HG03196 (cell line): ENCODE data around the gene SIK3.
"Not testable (repeated sequence)": the region's sequence is repeated elsewhere in the genome, so short reads cannot be mapped to it uniquely, and the experiment has no call there.

ENCODE experiments used
- ATAC-seq: cut with Tn5 transposase; IDR thresholded peaks from one replicate; pipeline ENCODE4 v1.9.1; 2021; ENCODE audit not compliant: unreplicated experiment

SIK3 gene

GRCh38 chr11:117050121-117050520 lies 48.1 kb downstream of the SIK3 start:
- not testable (repeated sequence) for ATAC-seq

DNA sequence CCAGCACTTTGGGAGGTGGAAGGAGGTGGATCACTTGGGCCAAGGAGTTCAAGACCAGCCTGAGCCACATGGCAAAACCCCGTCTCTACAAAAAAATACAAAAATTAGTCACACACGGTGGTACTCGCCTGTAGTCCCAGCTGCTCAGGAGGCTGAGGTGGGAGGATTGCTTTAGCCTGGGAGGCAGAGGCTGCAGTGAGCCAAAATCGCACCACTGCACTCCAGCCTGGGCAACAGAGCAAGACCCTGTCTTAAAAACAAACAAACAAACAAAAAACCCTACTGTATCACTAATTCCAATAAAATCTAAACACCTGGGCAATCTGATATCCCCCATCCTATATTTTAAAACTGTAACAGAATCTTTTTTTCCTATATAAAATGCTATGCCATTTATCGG lies 51.6 kb downstream of the SIK3 start:
- not testable (repeated sequence) for ATAC-seq

- ATAC-seq = no peak
Measured at GRCh38 chr11:117045956-117046355, 52.3 kb downstream of the SIK3 start.

DNA sequence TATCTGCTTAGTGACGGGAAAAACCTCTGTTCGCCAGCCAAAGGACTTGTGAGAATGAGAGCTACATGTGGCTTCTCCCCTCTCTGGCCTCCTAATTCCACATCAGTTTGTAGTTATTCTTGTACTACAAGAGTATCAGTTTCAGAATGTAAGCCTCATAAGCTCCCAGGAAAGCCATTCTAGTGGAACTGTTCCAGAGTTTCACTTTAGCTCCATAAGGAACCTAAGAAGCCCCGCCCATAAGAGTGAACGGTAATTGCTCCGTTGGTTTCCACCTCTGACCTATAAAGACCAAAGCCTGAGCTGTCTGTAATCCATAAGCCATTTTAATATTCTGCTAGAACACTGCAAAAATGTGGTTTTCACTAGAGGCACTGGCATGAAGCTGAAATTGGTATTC lies 53.0 kb downstream of the SIK3 start:
- no peak for ATAC-seq

- no peak for ATAC-seq
Measured at GRCh38 chr11:117044287-117045035, 53.8 kb downstream of the SIK3 start.

GRCh38 chr11:117042689-117043088 lies 55.5 kb downstream of the SIK3 start:
- no peak for ATAC-seq

- ATAC-seq = no peak
Measured at GRCh38 chr11:117039900-117040299, 58.3 kb downstream of the SIK3 start.

GRCh38 chr11:117039270-117039669 lies 59.0 kb downstream of the SIK3 start:
- no peak for ATAC-seq

DNA sequence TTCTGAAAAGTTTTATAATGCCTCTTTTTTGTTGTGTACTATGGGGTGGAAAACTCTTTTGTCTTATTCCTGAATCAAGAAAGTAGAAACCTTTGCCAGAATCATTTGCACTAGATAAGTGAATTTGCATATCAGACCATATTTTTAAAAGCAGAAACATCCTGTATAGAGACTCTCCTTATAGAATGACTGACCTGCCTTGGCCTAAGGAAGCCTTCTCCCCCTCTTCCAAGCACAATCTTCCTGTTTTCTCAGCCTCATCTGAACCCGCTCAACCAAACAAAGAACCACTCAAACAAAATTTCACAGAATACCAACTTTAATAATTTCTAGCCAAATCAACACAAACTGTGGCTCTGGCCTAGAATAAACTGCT lies 60.3 kb downstream of the SIK3 start:
- no peak for ATAC-seq

GRCh38 chr11:117037279-117037974 lies 60.8 kb downstream of the SIK3 start:
- no peak for ATAC-seq

DNA sequence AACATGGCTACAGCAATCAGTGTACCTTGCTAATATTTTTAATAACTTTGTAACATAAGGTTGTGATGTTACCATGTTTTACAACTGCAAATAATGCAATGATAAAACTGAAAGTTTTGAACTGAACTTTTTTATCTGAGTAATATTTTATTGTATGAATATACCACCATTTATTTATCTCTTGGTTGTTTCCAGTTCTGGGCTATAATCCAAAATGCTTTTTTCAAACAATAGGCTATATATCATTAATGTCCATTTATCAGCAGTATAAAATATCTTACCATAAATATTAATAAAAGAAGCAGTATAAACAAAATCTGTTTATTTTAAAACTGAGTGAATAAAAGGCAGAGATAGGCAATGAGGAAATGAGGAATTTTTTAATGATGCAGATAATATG lies 63.3 kb downstream of the SIK3 start:
- ATAC-seq = no peak

- no peak for ATAC-seq
Measured at GRCh38 chr11:117026593-117027330, 71.5 kb downstream of the SIK3 start.

GRCh38 chr11:117023707-117024106 lies 74.5 kb downstream of the SIK3 start:
- ATAC-seq = not testable (repeated sequence)

DNA sequence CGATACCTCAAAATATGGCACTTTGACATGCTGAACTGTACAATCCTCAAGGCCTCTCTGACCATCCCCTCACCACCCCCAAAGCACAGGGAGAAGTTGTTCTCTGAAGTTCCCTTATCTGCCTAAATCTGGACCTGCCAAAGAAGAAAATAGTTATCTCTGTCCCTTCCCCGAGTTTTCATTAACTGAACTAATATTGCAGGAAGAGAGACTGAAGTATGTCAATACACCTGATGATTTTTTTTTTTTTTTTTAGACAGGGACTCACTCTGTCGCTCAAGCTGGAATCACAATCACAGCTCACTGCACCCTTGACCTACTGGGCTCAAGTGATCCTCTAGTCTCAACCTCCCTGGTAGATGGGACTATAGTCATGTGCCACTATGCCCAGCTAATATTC lies 75.0 kb downstream of the SIK3 start:
- ATAC-seq = no peak

DNA sequence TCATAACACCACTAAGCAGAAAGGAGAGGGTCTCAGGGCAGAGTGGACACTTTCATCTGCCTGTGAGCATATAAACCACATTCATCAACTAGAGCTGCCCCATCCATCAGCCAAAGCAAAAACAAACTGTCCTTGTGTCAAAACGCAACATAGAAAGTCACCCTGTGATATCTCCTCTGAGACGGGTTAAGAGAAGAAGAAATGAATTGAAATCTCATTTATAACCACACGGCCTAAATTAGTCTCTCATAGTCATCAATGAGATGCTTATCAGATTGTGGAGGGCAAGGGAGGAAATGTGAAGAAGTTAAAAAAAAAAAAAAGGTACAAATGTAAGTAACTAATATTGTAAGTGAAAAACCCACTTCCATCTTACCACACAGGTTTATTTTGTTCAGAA lies 75.7 kb downstream of the SIK3 start:
- no peak for ATAC-seq

DNA sequence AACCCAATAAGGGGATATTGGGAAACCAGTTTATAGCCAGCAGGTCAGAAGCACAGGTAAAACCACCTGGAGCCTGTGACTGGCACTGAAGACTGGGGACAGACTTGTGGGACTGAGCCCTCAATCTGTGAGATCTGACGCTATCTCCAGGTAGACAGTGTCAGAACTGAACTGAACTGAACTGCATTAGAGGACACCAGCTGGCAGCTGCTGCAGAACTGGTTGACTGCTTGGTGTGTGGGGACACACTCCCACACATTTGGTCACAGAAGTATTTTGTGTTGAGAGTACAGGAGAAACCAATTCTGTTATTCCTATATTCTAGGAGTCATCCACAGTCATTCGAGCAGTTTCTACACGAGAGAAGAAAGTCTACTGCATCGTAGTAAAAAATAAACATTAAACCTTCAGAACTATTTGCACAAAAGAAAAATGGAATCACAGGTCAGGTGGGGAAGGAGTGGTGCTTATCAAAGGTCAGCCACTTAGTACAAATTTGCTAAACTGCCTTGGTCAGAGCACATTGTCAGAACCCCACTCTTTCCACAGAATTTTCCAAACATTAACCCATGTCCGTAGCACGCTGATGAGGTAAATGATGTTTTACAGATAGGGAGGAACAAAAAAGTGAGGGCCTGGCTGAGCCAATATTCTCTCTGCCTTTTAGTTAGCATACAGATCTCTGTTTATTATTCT lies 77.2 kb downstream of the SIK3 start:
- ATAC-seq = no peak

- ATAC-seq = no peak
Measured at GRCh38 chr11:117020287-117020686, 77.9 kb downstream of the SIK3 start.

- ATAC-seq = no peak
Measured at GRCh38 chr11:117019871-117020270, 78.4 kb downstream of the SIK3 start.

DNA sequence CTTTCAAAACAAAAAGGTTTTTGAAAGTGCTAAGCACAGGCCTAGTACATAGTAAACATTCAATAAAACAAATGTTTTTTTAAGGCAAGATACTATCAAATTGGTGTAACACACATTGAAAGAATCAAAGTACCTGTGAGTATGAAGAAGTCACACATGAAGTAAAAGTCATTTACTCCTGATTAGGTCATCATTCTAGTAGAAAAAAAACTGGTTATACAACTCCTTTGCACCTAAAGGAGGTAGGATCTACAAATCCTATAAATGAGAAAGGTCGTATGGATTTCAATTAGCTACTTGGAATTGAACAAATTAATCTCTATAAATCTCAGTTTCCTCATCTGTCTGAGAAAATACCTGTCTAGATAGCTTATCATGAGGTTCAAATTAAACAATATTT lies 80.8 kb downstream of the SIK3 start:
- ATAC-seq = no peak

DNA sequence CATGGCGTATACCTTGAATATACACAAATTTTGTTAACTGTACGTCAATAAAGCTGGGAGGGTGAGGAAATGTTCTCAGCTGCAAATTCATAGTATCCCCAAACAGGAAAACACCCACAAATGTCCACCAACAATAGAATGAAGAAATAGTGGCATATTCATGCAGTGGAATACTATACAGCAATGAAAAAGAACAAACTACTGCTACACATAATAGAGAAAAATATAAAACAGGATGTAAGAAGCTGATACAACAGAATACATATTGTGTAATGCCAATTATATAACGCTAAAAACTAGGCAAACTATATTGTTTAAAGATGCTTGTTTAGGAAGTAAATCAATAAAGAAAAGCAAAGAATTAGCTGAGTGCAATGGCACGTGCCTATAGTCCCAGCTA lies 81.5 kb downstream of the SIK3 start:
- ATAC-seq = no peak

DNA sequence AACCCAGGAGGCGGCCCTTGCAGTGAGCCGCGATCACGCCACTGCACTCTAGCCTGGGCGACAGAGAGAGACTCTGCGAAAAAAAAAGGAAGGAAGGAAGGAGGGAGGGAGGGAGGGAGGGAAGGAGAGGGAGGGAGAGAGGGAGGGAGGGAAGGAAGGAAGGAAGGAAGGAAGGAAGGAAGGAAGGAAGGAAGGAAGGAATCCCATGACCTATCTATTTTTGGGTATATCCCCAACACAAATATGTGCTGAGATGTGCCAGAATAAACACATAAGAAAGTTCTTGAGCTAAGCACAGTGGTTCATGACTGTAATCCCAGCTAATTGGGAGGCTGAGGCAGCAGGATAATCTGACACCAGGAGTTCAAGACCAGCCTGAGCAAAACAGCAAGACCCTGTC lies 82.0 kb downstream of the SIK3 start:
- no peak for ATAC-seq

DNA sequence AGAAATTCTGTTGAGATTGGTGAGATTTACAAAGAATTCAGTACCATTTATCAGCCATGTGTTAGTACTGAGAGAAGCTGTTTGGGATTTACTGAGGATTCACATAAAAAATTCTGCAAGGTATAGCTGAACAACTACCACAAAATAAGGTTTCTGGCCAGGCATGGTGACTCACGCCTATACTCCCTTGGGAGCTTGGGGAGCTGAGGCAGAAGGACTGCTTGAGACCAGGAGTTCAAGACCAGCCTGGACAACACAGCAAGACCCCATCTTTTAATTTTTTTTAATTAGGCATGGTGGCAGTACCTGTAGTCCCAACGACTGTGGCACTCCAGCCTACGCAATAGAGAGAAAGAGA lies 86.7 kb downstream of the SIK3 start:
- no peak for ATAC-seq
